IMR-90 (cell line): ENCODE measurements around the gene NRSN1. TPM values are rescaled to one million over a fixed set of nuclear protein-coding genes. Genes with fewer than 3 reads are reported as not detected.

Experiments used
- ATAC-seq: fragments of 200-7000 bp; cut with Tn5 transposase; 2 replicates; pipeline ENCODE4 v1.9.1; 2020; ENCODE audit warnings: low read depth, mild to moderate bottlenecking, moderate library complexity
- BruUV-seq: library from RNA; stranded (reverse); fragments of 400-500 nt; replicated peaks from 2 replicates; lab custom pipeline; 2021; lab: Mats Ljungman, UMichigan
- CTCF ChIA-PET: fragments of 300-600 bp; formaldehyde crosslinking; extraction: SDS; loops from one replicate; lab custom pipeline; 2021; ENCODE audit warnings: antibody characterized with exemption; lab: Yijun Ruan, JAX
- POLR2A ChIA-PET: fragments of 300-600 bp; sonication (Branson Sonifier 250); formaldehyde crosslinking; loops from one replicate; lab custom pipeline; 2022; ENCODE audit warnings: antibody characterized with exemption; ENCODE audit not compliant: unreplicated experiment; lab: Charles Lee
- DNase-seq: peaks from one replicate; pipeline ENCODE4 v3.0.0; 2013
- H2AFZ ChIP-seq: replicated peaks from 2 replicates; pipeline ENCODE3; 2013; ENCODE audit warnings: low read length, mild to moderate bottlenecking; ENCODE audit not compliant: poor library complexity
- H2AK5ac ChIP-seq: 2 replicates; pipeline ENCODE4 v1.6.1; 2013; ENCODE audit warnings: low read depth, low read length, inconsistent platforms
- H2AK9ac ChIP-seq: replicated peaks from 2 replicates; pipeline ENCODE3; 2013; ENCODE audit warnings: mild to moderate bottlenecking, low read depth, low read length, moderate library complexity; ENCODE audit not compliant: poor library complexity
- H2BK120ac ChIP-seq: 2 replicates; pipeline ENCODE4 v1.6.1; 2013; ENCODE audit warnings: low read depth, low read length, inconsistent platforms
- H2BK15ac ChIP-seq: 3 replicates; pipeline ENCODE4 v1.6.1; 2013; ENCODE audit warnings: low read depth, low read length, inconsistent platforms
- H2BK20ac ChIP-seq: 2 replicates; pipeline ENCODE4 v1.6.1; 2013; ENCODE audit warnings: low read depth, mild to moderate bottlenecking, inconsistent platforms, low read length, moderate library complexity
- H2BK5ac ChIP-seq: 2 replicates; pipeline ENCODE4 v1.6.1; 2013; ENCODE audit warnings: mild to moderate bottlenecking, low read depth, low read length, inconsistent platforms; ENCODE audit not compliant: poor library complexity, severe bottlenecking
- H3K14ac ChIP-seq: replicated peaks from 2 replicates; pipeline ENCODE4 v1.6.1; 2013; ENCODE audit warnings: low read depth, low read length, inconsistent platforms
- H3K18ac ChIP-seq: 2 replicates; pipeline ENCODE4 v1.6.1; 2013; ENCODE audit warnings: low read depth, low read length, control low read depth
- H3K23ac ChIP-seq: 2 replicates; pipeline ENCODE4 v1.6.1; 2013; ENCODE audit warnings: low read depth, low read length, inconsistent platforms
- H3K27ac ChIP-seq: 2 replicates; pipeline ENCODE4 v1.5.1; 2013; ENCODE audit warnings: mild to moderate bottlenecking, control low read depth, low read length; ENCODE audit not compliant: insufficient read depth
- H3K27me3 ChIP-seq: 2 replicates; pipeline ENCODE4 v1.6.1; 2013; ENCODE audit warnings: low read length; ENCODE audit not compliant: control insufficient read depth, insufficient read depth
- H3K36me3 ChIP-seq: 2 replicates; pipeline ENCODE4 v1.6.1; 2013; ENCODE audit warnings: low read length, mixed read lengths; ENCODE audit not compliant: control insufficient read depth, insufficient read depth
- H3K4ac ChIP-seq: 2 replicates; pipeline ENCODE4 v1.6.1; 2013; ENCODE audit warnings: low read depth, low read length, inconsistent platforms
- H3K4me1 ChIP-seq: 2 replicates; pipeline ENCODE4 v1.6.1; 2013; ENCODE audit warnings: low read length, mixed read lengths; ENCODE audit not compliant: control insufficient read depth, insufficient read depth
- H3K4me2 ChIP-seq: 2 replicates; pipeline ENCODE4 v1.6.1; 2013; ENCODE audit warnings: low read depth, mild to moderate bottlenecking, control low read depth, low read length, moderate library complexity
- H3K4me3 ChIP-seq: 2 replicates; pipeline ENCODE4 v1.5.1; 2013; ENCODE audit warnings: low read depth, mild to moderate bottlenecking, control low read depth, low read length, moderate library complexity; ENCODE audit not compliant: insufficient read depth
- H3K56ac ChIP-seq: 2 replicates; pipeline ENCODE4 v1.6.1; 2013; ENCODE audit warnings: low read length, inconsistent platforms; ENCODE audit not compliant: insufficient read depth; ENCODE audit errors: extremely low read depth
- H3K79me1 ChIP-seq, 2 experiments: 2 replicates each; pipeline ENCODE4 v1.6.1; 2013; ENCODE audit warnings: low read length in 2 of 2, inconsistent platforms in 1 of 2, low read depth in 1 of 2
- H3K9ac ChIP-seq: 2 replicates; pipeline ENCODE4 v1.6.1; 2013; ENCODE audit warnings: low read depth, low read length, control low read depth
- H3K9me1 ChIP-seq: 2 replicates; pipeline ENCODE4 v1.6.1; 2013; ENCODE audit warnings: low read length, inconsistent platforms; ENCODE audit not compliant: insufficient read depth
- H3K9me3 ChIP-seq: 2 replicates; pipeline ENCODE4 v1.6.1; 2013; ENCODE audit warnings: low read length; ENCODE audit not compliant: control insufficient read depth, insufficient read depth
- H4K20me1 ChIP-seq: 2 replicates; pipeline ENCODE4 v1.6.1; 2013; ENCODE audit warnings: low read length, inconsistent platforms; ENCODE audit not compliant: insufficient read depth
- H4K5ac ChIP-seq: 2 replicates; pipeline ENCODE4 v1.6.1; 2013; ENCODE audit warnings: mild to moderate bottlenecking, low read depth, low read length, control low read depth
- H4K8ac ChIP-seq, 2 experiments: 2 replicates each; pipeline ENCODE4 v1.6.1; 2013; ENCODE audit warnings: low read depth in 2 of 2, low read length in 2 of 2, control low read depth in 1 of 2, inconsistent platforms in 1 of 2
- H4K91ac ChIP-seq: 2 replicates; pipeline ENCODE4 v1.6.1; 2013; ENCODE audit warnings: low read depth, low read length, inconsistent platforms; ENCODE audit not compliant: insufficient read depth
- BHLHE40 ChIP-seq: fragments of 150-350 bp; IDR thresholded peaks from 2 replicates; pipeline ENCODE4 v1.6.1; 2016; ENCODE audit warnings: mild to moderate bottlenecking, low read depth, low read length
- CEBPB ChIP-seq: IDR thresholded peaks from 2 replicates; pipeline ENCODE4 v1.6.1; 2012; ENCODE audit warnings: low read depth, low read length, improper control_type of control experiment
- CHD1 ChIP-seq: IDR thresholded peaks from 2 replicates; pipeline ENCODE4 v1.6.1; 2012; ENCODE audit warnings: low read depth, low read length, improper control_type of control experiment
- CTCF ChIP-seq: conservative IDR thresholded peaks from 2 replicates; pipeline ENCODE4 v1.5.1; 2012; ENCODE audit warnings: mild to moderate bottlenecking, low read depth, low read length, improper control_type of control experiment
- ELK1 ChIP-seq: fragments of 150-350 bp; IDR thresholded peaks from 2 replicates; pipeline ENCODE4 v1.6.1; 2016; ENCODE audit warnings: low read depth, mild to moderate bottlenecking, low read length, moderate library complexity, borderline replicate concordance
- FOS ChIP-seq: fragments of 150-350 bp; IDR thresholded peaks from 2 replicates; pipeline ENCODE4 v1.6.1; 2016; ENCODE audit warnings: low read depth, low read length
- MAFK ChIP-seq: IDR thresholded peaks from 2 replicates; pipeline ENCODE4 v1.6.1; 2012; ENCODE audit warnings: low read depth, low read length, improper control_type of control experiment
- MAZ ChIP-seq: IDR thresholded peaks from 2 replicates; pipeline ENCODE4 v1.6.1; 2012; ENCODE audit warnings: low read depth, mild to moderate bottlenecking, low read length, improper control_type of control experiment, moderate library complexity, borderline replicate concordance
- MXI1 ChIP-seq: IDR thresholded peaks from 2 replicates; pipeline ENCODE4 v1.6.1; 2012; ENCODE audit warnings: low read depth, mild to moderate bottlenecking, low read length, moderate library complexity, borderline replicate concordance
- NFE2L2 ChIP-seq: fragments of 150-350 bp; IDR thresholded peaks from 2 replicates; pipeline ENCODE4 v1.6.1; 2016; ENCODE audit warnings: low read depth, mild to moderate bottlenecking, low read length
- POLR2A ChIP-seq: IDR thresholded peaks from 2 replicates; pipeline ENCODE4 v1.6.1; 2012; ENCODE audit warnings: mild to moderate bottlenecking, low read depth, low read length
- RAD21 ChIP-seq: IDR thresholded peaks from 2 replicates; pipeline ENCODE4 v1.6.1; 2012; ENCODE audit warnings: low read length, improper control_type of control experiment
- RCOR1 ChIP-seq: IDR thresholded peaks from 2 replicates; pipeline ENCODE4 v1.6.1; 2012; ENCODE audit warnings: mild to moderate bottlenecking, low read length, improper control_type of control experiment; ENCODE audit not compliant: insufficient replicate concordance
- RFX5 ChIP-seq: IDR thresholded peaks from 2 replicates; pipeline ENCODE4 v1.8.0; 2012; ENCODE audit warnings: low read depth, mild to moderate bottlenecking, low read length, moderate library complexity
- SMC3 ChIP-seq: fragments of 150-350 bp; IDR thresholded peaks from 2 replicates; pipeline ENCODE4 v1.6.1; 2016; ENCODE audit warnings: low read depth, mild to moderate bottlenecking, antibody characterized with exemption, low read length, moderate library complexity
- USF2 ChIP-seq: fragments of 150-350 bp; IDR thresholded peaks from 2 replicates; pipeline ENCODE4 v1.6.1; 2017; ENCODE audit warnings: mild to moderate bottlenecking, antibody characterized with exemption, low read length, low read depth
- WGBS, 2 experiments: methylation state at CpG; one replicate each; pipeline versions ENCODE4 v1.1.5 to v1.1.7; 2013; ENCODE audit warnings: missing lambda C conversion rate in 2 of 2; ENCODE audit not compliant: insufficient read length in 1 of 2; ENCODE audit errors: extremely low coverage in 2 of 2; 5-methylcytosine and 5-hydroxymethylcytosine counted together
- dilution Hi-C: fragments of 300-500 bp; cut with HindIII; formaldehyde crosslinking; loops from one replicate; pipeline ENCODE4 v1.14.3; 2018; ENCODE audit warnings: low sequenced_read_pairs; ENCODE audit not compliant: unreplicated experiment
- in situ Hi-C: fragments of 300-500 bp; cut with MboI; formaldehyde crosslinking; loops from 3 replicates; pipeline ENCODE4 v1.14.3; 2019; ENCODE audit warnings: low sequenced_read_pairs, inconsistent platforms, mixed read lengths
- intact Hi-C: fragments of 100-400 bp; cut with micrococcal nuclease; formaldehyde crosslinking; loops from 2 replicates; pipeline ENCODE4 v1.10.0; 2022
- polyA plus RNA-seq, 3 experiments: library from polyadenylated mRNA; depleted of rRNA; stranded (reverse); fragments of >200 nt; gene quantifications; 2 replicates each; pipeline ENCODE4 v1.2.3, GENCODE V29; 2012; ENCODE audit warnings: low replicate concordance in 1 of 3
- total RNA-seq: library from RNA; depleted of rRNA; stranded (reverse); fragments of >200 nt; gene quantifications from 2 replicates; pipeline ENCODE4 v1.2.3, GENCODE V29; 2012

The NRSN1 gene
- total and polyA plus RNA-seq, 2 of the 4 experiments (the other 2 are of a cell fraction): not detected

GRCh38 chr6:24127316-24127715, 1.3 kb downstream of the NRSN1 start:
- Histone ChIP-seq H3K9me3 (no peaks in the 10 kb centered on the region; the same call in 1 of the 2 replicates), H3K9ac (no peak overlapping the region), H2BK15ac (no peak overlapping the region), H3K27ac (no peak overlapping the region), H2BK5ac (no peak overlapping the region), H3K4me1 (no peaks in the 10 kb centered on the region), H4K5ac (no peak overlapping the region), H3K9me1 (no peaks in the 10 kb centered on the region), H4K91ac (no peak overlapping the region), H3K14ac (no peak overlapping the region), H3K23ac (no peak overlapping the region), H2AK9ac (no peak overlapping the region), H2BK20ac (no peak overlapping the region), H3K79me1 (no peaks in the 10 kb centered on the region), H4K20me1 (no peaks in the 10 kb centered on the region), H3K18ac (no peak overlapping the region), H3K4ac (no peak overlapping the region), H3K56ac (no peak overlapping the region), H2AFZ (no peak overlapping the region), H3K27me3 (no peaks in the 10 kb centered on the region), H3K4me2 (no peak overlapping the region), H3K36me3 (no peaks in the 10 kb centered on the region), H4K8ac (no peak overlapping the region), H2BK120ac (no peak overlapping the region), H3K4me3 (no peak overlapping the region), H2AK5ac (no peak overlapping the region)
- intact Hi-C loops (no loop called here), in situ Hi-C loops (no loop called here), dilution Hi-C loops (no loop called here)
- ATAC-seq (no peak), DNase-seq (no peak)
- TF ChIP-seq RAD21: no peak
- no peak for TF ChIP-seq MAZ
- no peak for TF ChIP-seq USF2
- no peak for TF ChIP-seq BHLHE40
- no peak for TF ChIP-seq CHD1
- no peak for TF ChIP-seq POLR2A
- no peak for TF ChIP-seq CTCF
- TF ChIP-seq FOS: no peak
- TF ChIP-seq MXI1: no peak
- no peak for TF ChIP-seq SMC3
- TF ChIP-seq NFE2L2: no peak
- TF ChIP-seq MAFK: no peak
- no peak for TF ChIP-seq ELK1
- no peak for TF ChIP-seq RCOR1
- no peak for TF ChIP-seq RFX5
- no peak for TF ChIP-seq CEBPB
- CTCF ChIA-PET: no interaction called here
- WGBS, 2 experiments: no CpG with 5 or more reads among the region's 2 CpGs
- no TSS peak for BruUV-seq
- POLR2A ChIA-PET: no interaction called here
